K562 (cell line): ENCODE data around the gene SF3B3. TPM values are rescaled to one million over a fixed set of nuclear protein-coding genes. Genes with fewer than 3 reads are reported as not detected.
A peak's percentile ranks its signal among the peaks of the same experiment; 100 is the strongest.

ENCODE experiments used
- ATAC-seq: fragments of 200-7000 bp; cut with Tn5 transposase; 3 replicates; pipeline ENCODE4 v1.9.1; 2020; ENCODE audit warnings: moderate library complexity
- BruUV-seq: library from RNA; stranded (reverse); fragments of 400-500 nt; replicated peaks from 2 replicates; lab custom pipeline; 2021; lab: Mats Ljungman, UMichigan
- CTCF ChIA-PET: fragments of 300-600 bp; formaldehyde crosslinking; extraction: SDS; loops from one replicate; lab custom pipeline; 2021; ENCODE audit warnings: low intra/inter-chr PET ratio; lab: Yijun Ruan, JAX
- POLR2A ChIA-PET: fragments of 300-600, 350-650 bp; sonication (Branson Sonifier 250); formaldehyde crosslinking; extraction: SDS; loops from one replicate; lab custom pipeline; 2021; ENCODE audit warnings: antibody characterized with exemption, inconsistent platforms; lab: Yijun Ruan, JAX
- DNase-seq, 4 experiments: peaks; one replicate each; pipeline versions ENCODE4 v3.0.0 to v3.0.0-alpha.2; 2011 to 2018; ENCODE audit warnings: low spot score in 3 of 4, mixed read lengths in 3 of 4; ENCODE audit errors: extremely low read depth in 1 of 4
- FAIRE-seq: peaks from 2 replicates; lab custom pipeline; 2011; peaks lifted over from hg19 to GRCh38; lab: Jason Lieb, UNC
- H2AFZ ChIP-seq: 2 replicates; pipeline ENCODE4 v1.6.0; 2011; ENCODE audit warnings: low read depth, low read length, control low read depth, inconsistent platforms
- H3K27ac ChIP-seq: fragments of 200-600 bp; 3 replicates; pipeline ENCODE4 v1.8.0; 2011; ENCODE audit warnings: low read depth, mild to moderate bottlenecking, control low read depth, inconsistent platforms, low read length, moderate library complexity, mixed read lengths; ENCODE audit errors: extremely low read depth
- H3K27me3 ChIP-seq, 2 experiments: fragments of 300-600 bp in 1 of 2; 2 replicates in 1 of 2; 3 replicates in 1 of 2; pipeline versions ENCODE4 v1.6.0 to v1.8.0; 2011; ENCODE audit warnings: inconsistent platforms in 2 of 2, low read length in 2 of 2, mild to moderate bottlenecking in 1 of 2, mixed read lengths in 1 of 2, moderate library complexity in 1 of 2; ENCODE audit not compliant: control insufficient read depth in 2 of 2, insufficient read depth in 2 of 2
- H3K36me3 ChIP-seq: fragments of 300-600 bp; 3 replicates; pipeline ENCODE4 v1.8.0; 2011; ENCODE audit warnings: mild to moderate bottlenecking, low read length, inconsistent platforms; ENCODE audit not compliant: control insufficient read depth, insufficient read depth
- H3K4me1 ChIP-seq, 2 experiments: fragments of 200-600 bp in 1 of 2; replicated peaks in 1 of 2; 2 replicates in 1 of 2; 3 replicates in 1 of 2; pipeline versions ENCODE4 v1.5.1 to v1.8.0; 2011; ENCODE audit warnings: inconsistent platforms in 2 of 2, low read length in 2 of 2, mild to moderate bottlenecking in 1 of 2, mixed read lengths in 1 of 2, moderate library complexity in 1 of 2; ENCODE audit not compliant: control insufficient read depth in 2 of 2, insufficient read depth in 2 of 2
- H3K4me2 ChIP-seq: 2 replicates; pipeline ENCODE4 v1.6.1; 2011; ENCODE audit warnings: low read length, control low read depth, inconsistent platforms, mixed read lengths; ENCODE audit not compliant: insufficient read depth
- H3K4me3 ChIP-seq: fragments of 200-600 bp; sonication (generic), shearing (Covaris generic); 2 replicates; pipeline ENCODE4 v1.5.1; 2016; ENCODE audit warnings: control low read depth, inconsistent platforms
- H3K79me2 ChIP-seq: fragments of 200-600 bp; 3 replicates; pipeline ENCODE4 v1.8.0; 2011; ENCODE audit warnings: low read length, inconsistent platforms; ENCODE audit not compliant: control insufficient read depth, insufficient read depth
- H3K9ac ChIP-seq, 2 experiments: 2 replicates each; pipeline versions ENCODE4 v1.6.0 to v1.6.1; 2011; ENCODE audit warnings: low read depth in 2 of 2, low read length in 2 of 2, control low read depth in 1 of 2, inconsistent platforms in 1 of 2, mild to moderate bottlenecking in 1 of 2, mixed read lengths in 1 of 2; ENCODE audit not compliant: insufficient read depth in 1 of 2
- H3K9me1 ChIP-seq: one replicate; pipeline ENCODE4 v1.6.0; 2011; ENCODE audit warnings: inconsistent platforms, mild to moderate bottlenecking, low read length, moderate library complexity; ENCODE audit not compliant: control insufficient read depth, insufficient read depth
- H3K9me3 ChIP-seq: replicated peaks from 2 replicates; pipeline ENCODE4 v1.5.1; 2011; ENCODE audit warnings: low read depth, low read length, inconsistent platforms; ENCODE audit not compliant: control insufficient read depth, insufficient read depth
- H4K20me1 ChIP-seq: replicated peaks from 2 replicates; pipeline ENCODE4 v1.6.1; 2011; ENCODE audit warnings: low read length, inconsistent platforms, mixed read lengths; ENCODE audit not compliant: control insufficient read depth, insufficient read depth
- ARID1B ChIP-seq: fragments of 450-650 bp; IDR thresholded peaks from 2 replicates; pipeline ENCODE4 v1.6.1; 2016; ENCODE audit warnings: antibody characterized with exemption, mild to moderate bottlenecking, inconsistent platforms
- ARNT ChIP-seq, 2 experiments: fragments of 450-650 bp; IDR thresholded peaks; 2 replicates each; pipeline ENCODE4 v1.6.1; 2016; ENCODE audit warnings: mild to moderate bottlenecking in 1 of 2
- FOXJ3 ChIP-seq: sonication (generic); formaldehyde crosslinking; IDR thresholded peaks from 2 replicates; pipeline ENCODE4 v1.4.0; 2020; ENCODE audit warnings: mild to moderate bottlenecking, missing genetic modification reagents
- HNRNPH1 ChIP-seq: fragments of 200-400 bp; formaldehyde crosslinking; optimal IDR thresholded peaks from 2 replicates; pipeline ENCODE3; 2017; ENCODE audit warnings: low read depth, mild to moderate bottlenecking, low read length, moderate library complexity
- KAT7 ChIP-seq: sonication (generic); formaldehyde crosslinking; IDR thresholded peaks from 2 replicates; pipeline ENCODE4 v1.8.0; 2022; ENCODE audit warnings: missing genetic modification reagents, mild to moderate bottlenecking, borderline replicate concordance
- KHSRP ChIP-seq: fragments of 450-650 bp; IDR thresholded peaks from 2 replicates; pipeline ENCODE4 v1.6.1; 2017
- NCOR1 ChIP-seq: fragments of 450-650 bp; IDR thresholded peaks from 2 replicates; pipeline ENCODE4 v1.6.1; 2016; ENCODE audit warnings: mild to moderate bottlenecking, moderate library complexity
- PYGO2 ChIP-seq: fragments of 450-650 bp; IDR thresholded peaks from 2 replicates; pipeline ENCODE4 v1.6.1; 2016; ENCODE audit warnings: mild to moderate bottlenecking, missing genetic modification characterization, moderate library complexity, missing compliant biosample characterization
- TAF7 ChIP-seq: fragments of 450-650 bp; IDR thresholded peaks from 2 replicates; pipeline ENCODE4 v1.6.1; 2016; ENCODE audit warnings: missing genetic modification characterization, missing compliant biosample characterization
- ZC3H8 ChIP-seq: fragments of 450-650 bp; IDR thresholded peaks from 2 replicates; pipeline ENCODE4 v1.6.1; 2017
- ZNF124 ChIP-seq: sonication (generic); formaldehyde crosslinking; IDR thresholded peaks from 2 replicates; pipeline ENCODE4 v1.8.1; 2022; ENCODE audit warnings: missing genetic modification reagents
- ZSCAN29 ChIP-seq: fragments of 450-650 bp; IDR thresholded peaks from 2 replicates; pipeline ENCODE4 v1.6.1; 2017
- WGBS: fragments of 100-300 bp; shearing (Covaris generic); methylation state at CpG from one replicate; pipeline ENCODE4 v1.1.6; 2016; ENCODE audit warnings: low coverage, mixed read lengths; ENCODE audit not compliant: insufficient coverage; ENCODE audit errors: missing lambda C conversion rate; 5-methylcytosine and 5-hydroxymethylcytosine counted together
- in situ Hi-C: fragments of 300-500 bp; cut with MboI; formaldehyde crosslinking; loops from 4 replicates; pipeline ENCODE4 v1.15.0; 2018; ENCODE audit warnings: inconsistent platforms, mixed read lengths
- intact Hi-C: fragments of 100-400 bp; cut with micrococcal nuclease; formaldehyde crosslinking; loops from 2 replicates; pipeline ENCODE4 v1.14.2; 2022
- polyA plus RNA-seq, 8 experiments: library from polyadenylated mRNA; depleted of rRNA in 4 of 8; stranded (reverse) in 5 of 8; unstranded in 3 of 8; fragments of >200 nt; fragmentation: Nextera tagmentation in 2 of 8; fragmentation: Illumina TruSeq in 1 of 8; extraction: Ambion mirVana in 2 of 8; extraction: Trizol in 1 of 8; gene quantifications; 2 replicates each; pipeline versions ENCODE4 v1.2.1 to v1.2.3, GENCODE V29; 2011 to 2014; ENCODE audit warnings: inconsistent platforms in 1 of 8, missing spikeins in 1 of 8
- total RNA-seq, 7 experiments: library from RNA; depleted of rRNA in 6 of 7; stranded (reverse); fragments of >200 nt in 6 of 7; fragmentation: Illumina TruSeq in 2 of 7; extraction: Trizol in 2 of 7; gene quantifications; 2 replicates each; pipeline versions ENCODE4 v1.2.1 to v1.2.3, GENCODE V29; 2011 to 2021; ENCODE audit warnings: low replicate concordance in 1 of 7

The SF3B3 gene
- total and polyA plus RNA-seq, 9 of the 15 experiments (the other 6 are each of a cell fraction or from before 2014, with no cell fraction given) = 98.9 to 546 (median 221) TPM

GRCh38 chr16:70602831-70603230 lies 79.2 kb downstream of the SF3B3 start:
- no peak for FAIRE-seq
- H3K79me2 ChIP-seq = no peaks in the 10 kb centered on the region
- H3K27me3 ChIP-seq = peaks cover 14 to 36% of the 10 kb centered on the region in 2 experiments
- H3K36me3 ChIP-seq = no peaks in the 10 kb centered on the region
- no peak overlapping the region for H2AFZ ChIP-seq
- TF ChIP-seq PYGO2 (tag) (no peak), NCOR1 (no peak), HNRNPH1 (no peak), ARNT (IDR thresholded peaks at IDR 0.05) (no peak), ARID1B (no peak), ZSCAN29 (no peak), FOXJ3 (CRISPR knock-in tag) (no peak), KAT7 (CRISPR knock-in tag) (no peak), TAF7 (no peak), ZNF124 (CRISPR knock-in tag) (no peak), ZC3H8 (no peak), KHSRP (no peak)
- no peak overlapping the region for H3K4me2 ChIP-seq
- DNase-seq = no peak
- intact Hi-C loops = no loop called here
- peaks cover 0 to 3% of the 10 kb centered on the region in 2 experiments; a peak in 1 of 5 replicates for H3K4me1 ChIP-seq
- no peaks in the 10 kb centered on the region for H3K9me1 ChIP-seq
- peak; percentile 44; the same call in 1 of the 3 replicates for ATAC-seq
- no peak overlapping the region for H3K9ac ChIP-seq
- no peaks in the 10 kb centered on the region for H3K9me3 ChIP-seq
- in situ Hi-C loops = no loop called here
- ChIA-PET CTCF (no interaction called here), POLR2A (interaction anchor here (0.9 to 1.7 kb wide), 4 partner anchors 11 to 30 kb away, joined by 4 to 6 read pairs (median 6); no protein-coding TSS in a partner anchor)
- no TSS peak for BruUV-seq
- H3K4me3 ChIP-seq = no peak overlapping the region
- H3K27ac ChIP-seq = no peak overlapping the region
- peaks cover 3% of the 10 kb centered on the region; the same call in 1 of the 2 replicates for H4K20me1 ChIP-seq
- 6% methylated on average over 8 of the region's 8 CpGs for WGBS
